Measurements from ENCODE around the gene CDK14.
"Not testable (repeated sequence)": the region's sequence is repeated elsewhere in the genome, so short reads cannot be mapped to it uniquely, and the experiment has no call there.

The CDK14 gene

GRCh38 chr7:90777886-90778285 is 181.8 kb downstream of the CDK14 start:
- no peak for DNase-seq

GRCh38 chr7:90788052-90788451 is 191.9 kb downstream of the CDK14 start:
- DNase-seq: no peak

GRCh38 chr7:90789736-90790306 is 193.7 kb downstream of the CDK14 start:
- no peak for DNase-seq

- no peak for DNase-seq
Observed at GRCh38 chr7:90791596-90791995, 195.5 kb downstream of the CDK14 start.

GRCh38 chr7:90792301-90792700 is 196.2 kb downstream of the CDK14 start:
- no peak for DNase-seq

GRCh38 chr7:90794234-90794633 is 198.1 kb downstream of the CDK14 start:
- not testable (repeated sequence) for DNase-seq

GRCh38 chr7:90797596-90797995 is 201.5 kb downstream of the CDK14 start:
- no peak for DNase-seq

GRCh38 chr7:90804370-90804769 is 208.2 kb downstream of the CDK14 start:
- DNase-seq: no peak

GRCh38 chr7:90815552-90815951 is 219.4 kb downstream of the CDK14 start:
- DNase-seq: not testable (repeated sequence)

- DNase-seq: no peak
Observed at GRCh38 chr7:90816511-90817142, 220.5 kb downstream of the CDK14 start.

- DNase-seq: no peak
Observed at GRCh38 chr7:90817151-90817550, 221.0 kb downstream of the CDK14 start.

GRCh38 chr7:90817846-90818245 is 221.7 kb downstream of the CDK14 start:
- no peak for DNase-seq

- no peak for DNase-seq
Observed at GRCh38 chr7:90818341-90818740, 222.2 kb downstream of the CDK14 start.

GRCh38 chr7:90821961-90822620 is 226.0 kb downstream of the CDK14 start:
- no peak for DNase-seq

GRCh38 chr7:90824386-90825307 is 228.5 kb downstream of the CDK14 start:
- DNase-seq: no peak

- DNase-seq: no peak
Observed at GRCh38 chr7:90825779-90826178, 229.7 kb downstream of the CDK14 start.

- no peak for DNase-seq
Observed at GRCh38 chr7:90828601-90829000, 232.5 kb downstream of the CDK14 start.

GRCh38 chr7:90830308-90830707 is 234.2 kb downstream of the CDK14 start:
- no peak for DNase-seq

GRCh38 chr7:90832726-90833125 is 236.6 kb downstream of the CDK14 start:
- DNase-seq: no peak

- DNase-seq: no peak
Observed at GRCh38 chr7:90833443-90833842, 237.3 kb downstream of the CDK14 start.

- DNase-seq: no peak
Observed at GRCh38 chr7:90834771-90835170, 238.7 kb downstream of the CDK14 start.

GRCh38 chr7:90835861-90836260 is 239.7 kb downstream of the CDK14 start:
- DNase-seq: no peak

Data from amygdala (tissue), 56 donors.